HG03520 (cell line): ENCODE results near the gene FUOM.

Source experiments
- ATAC-seq: cut with Tn5 transposase; IDR thresholded peaks from one replicate; pipeline ENCODE4 v1.9.1; 2021; ENCODE audit warnings: mild to moderate bottlenecking, moderate library complexity; ENCODE audit not compliant: unreplicated experiment

The FUOM gene

DNA sequence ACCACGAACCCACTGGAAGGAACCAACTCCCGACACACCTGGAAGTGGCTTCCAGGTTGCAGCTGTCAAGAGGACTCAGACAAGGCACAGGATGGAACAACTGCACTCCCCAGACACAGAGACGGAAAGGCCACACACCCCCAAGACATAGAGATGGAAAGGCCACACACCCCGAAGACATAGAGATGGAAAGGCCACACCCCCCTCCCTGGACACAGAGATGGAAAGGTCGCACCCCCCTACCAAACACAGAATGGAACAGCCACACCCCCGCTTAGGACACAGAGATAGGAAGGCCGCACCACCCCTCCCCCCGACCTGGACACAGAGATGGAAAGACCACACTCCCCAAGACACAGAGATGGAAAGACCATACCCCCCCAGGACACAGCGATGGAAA is 41.6 kb downstream of the FUOM start:
- ATAC-seq, result no peak

DNA sequence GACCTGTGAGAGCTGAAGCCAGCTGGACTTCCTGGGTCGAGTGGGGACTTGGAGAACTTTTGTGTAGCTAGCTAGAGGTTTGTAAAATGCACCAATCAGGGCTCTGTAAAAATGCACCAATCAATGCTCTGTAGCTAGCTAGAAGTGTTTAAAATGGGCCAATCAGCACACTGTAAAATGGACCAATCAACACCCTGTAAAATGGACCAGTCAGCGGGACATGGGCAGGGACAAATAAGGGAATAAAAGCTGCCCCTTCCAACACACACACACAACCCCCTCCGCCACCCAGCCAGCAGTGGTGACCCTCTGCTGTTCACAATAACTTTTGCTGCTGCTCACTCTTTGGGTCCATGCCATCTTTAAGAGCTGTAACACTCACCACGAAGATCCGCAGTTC is 42.0 kb downstream of the FUOM start:
- ATAC-seq, result no peak

DNA sequence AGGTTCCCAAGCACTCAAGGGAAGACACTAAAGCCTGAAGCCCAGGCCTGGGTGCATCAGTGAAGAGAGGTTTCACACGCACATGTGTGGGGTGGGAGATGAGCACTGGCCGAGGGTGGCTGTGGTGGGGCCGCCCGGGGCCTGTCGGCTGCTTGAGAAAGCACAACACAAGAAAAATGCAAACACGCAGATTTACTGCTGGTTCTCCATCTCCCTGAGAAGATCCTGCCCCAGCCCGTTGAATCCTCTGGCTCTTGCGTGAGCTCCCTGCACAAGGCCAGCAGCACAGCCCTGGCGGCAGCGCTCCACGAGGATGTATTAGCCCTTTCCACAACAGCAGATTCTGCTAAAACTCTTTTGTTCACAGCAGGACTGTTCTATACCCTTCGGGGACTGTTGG is 42.9 kb downstream of the FUOM start:
- no peak for ATAC-seq

DNA sequence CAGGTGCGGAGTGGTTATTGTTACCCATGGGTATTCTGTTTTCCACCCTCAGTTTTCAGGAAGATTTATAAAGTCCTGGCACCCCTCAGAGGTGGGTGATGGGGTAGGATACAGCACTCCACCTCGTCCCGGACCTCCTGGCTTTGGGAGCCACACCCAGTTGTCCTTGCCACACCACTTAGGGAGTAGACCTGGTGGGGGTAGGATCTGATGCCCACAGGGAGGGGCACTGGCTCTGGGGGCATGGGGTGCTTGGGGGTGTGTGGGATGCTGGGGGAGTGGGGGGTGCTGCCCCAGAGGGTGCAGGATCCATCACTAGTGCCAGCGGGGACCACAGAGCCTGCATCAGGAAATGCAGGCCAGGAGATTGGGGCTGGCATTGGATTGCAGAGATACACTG is 44.6 kb downstream of the FUOM start:
- no peak for ATAC-seq

DNA sequence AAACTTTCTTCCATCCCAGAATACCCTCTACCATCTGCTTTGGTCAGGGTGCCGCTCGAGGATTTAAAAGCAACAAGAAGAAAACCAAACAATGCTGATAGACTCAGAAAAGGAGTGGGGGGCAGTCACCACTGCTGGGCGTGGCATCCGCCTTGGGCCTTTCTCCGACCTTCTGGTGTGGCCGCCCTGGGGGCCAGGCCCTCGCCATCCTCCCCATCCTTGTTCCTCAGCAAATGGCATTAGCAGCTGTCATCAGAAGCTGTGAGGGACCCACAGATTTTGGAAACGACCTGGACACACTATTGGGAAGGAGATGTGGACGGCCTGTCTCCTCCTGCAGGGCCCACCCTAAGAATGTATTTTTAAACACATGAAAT is 45.1 kb downstream of the FUOM start:
- ATAC-seq, result no peak

DNA sequence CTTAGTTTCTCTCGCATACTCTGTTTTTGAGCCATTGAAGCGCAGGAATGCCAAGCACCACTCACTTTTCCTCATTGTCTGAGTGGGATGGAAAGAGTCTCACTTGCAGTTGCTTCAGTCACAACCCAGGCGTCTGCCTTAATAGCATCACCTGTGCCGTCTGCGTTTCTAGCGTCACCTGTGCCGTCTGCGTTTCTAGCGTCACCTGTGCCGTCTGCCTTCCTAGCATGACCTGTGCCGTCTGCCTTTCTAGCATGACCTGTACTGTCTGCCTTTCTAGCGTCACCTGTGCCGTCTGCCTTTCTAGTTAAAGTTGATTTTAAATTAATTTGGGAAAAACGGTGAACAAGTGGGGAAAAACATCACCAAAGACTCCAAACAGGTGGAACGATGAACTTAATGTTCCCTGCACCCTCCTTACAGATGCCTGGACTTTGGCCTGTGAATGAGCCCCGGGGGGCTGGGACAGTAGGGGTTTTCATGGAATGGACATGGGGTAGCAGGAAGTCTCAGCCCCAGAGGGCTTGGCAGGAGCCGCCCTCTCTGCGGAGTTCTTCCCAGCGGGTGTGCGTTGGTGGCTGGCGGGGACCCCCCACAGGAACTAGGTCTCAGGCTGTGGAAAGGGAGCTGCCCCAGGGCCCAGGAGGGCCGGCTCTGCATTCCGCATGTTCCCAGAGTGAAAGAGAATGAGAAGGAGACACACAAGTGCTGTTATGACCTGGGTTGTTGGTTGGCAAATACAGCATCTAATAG is 45.6 kb downstream of the FUOM start:
- ATAC-seq, result no peak

DNA sequence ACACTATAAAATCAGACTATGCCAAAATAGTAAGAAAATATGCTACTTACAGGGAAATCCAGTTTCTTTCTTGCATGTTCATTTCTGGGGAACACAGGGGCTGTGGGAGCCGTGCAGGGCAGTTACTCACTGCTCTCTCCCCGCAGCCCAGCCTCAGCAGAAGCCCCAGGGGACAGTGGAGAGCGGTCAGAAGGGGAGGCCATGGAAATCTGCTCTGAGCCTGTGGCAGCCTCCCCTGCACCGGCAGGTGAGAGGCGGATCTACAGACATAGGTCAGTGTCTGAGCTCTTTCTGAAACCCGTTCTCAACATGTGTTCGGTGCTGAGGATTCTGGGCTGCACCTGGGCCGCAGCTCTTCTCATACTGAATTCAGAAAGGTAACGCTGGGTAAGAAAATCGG is 46.2 kb downstream of the FUOM start:
- ATAC-seq, result no peak

DNA sequence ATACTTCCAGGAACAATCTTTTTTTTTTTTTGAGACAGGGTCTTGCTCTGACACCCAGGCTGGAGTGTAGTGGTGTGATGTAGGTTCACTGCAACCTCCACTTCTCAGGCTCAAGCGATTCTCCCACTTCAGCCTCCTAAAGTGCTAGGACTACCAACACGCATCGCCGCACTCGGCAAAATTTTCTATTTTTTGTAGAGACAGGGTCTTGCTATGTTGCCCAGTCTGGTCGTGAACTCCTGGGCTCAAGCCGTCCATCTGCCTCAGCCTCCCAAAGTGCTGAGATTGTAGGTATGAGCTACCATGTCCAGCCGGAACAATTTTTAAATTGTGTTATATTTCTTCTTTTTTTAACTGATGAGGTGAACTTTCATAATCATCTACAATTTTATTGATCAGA is 47.0 kb downstream of the FUOM start:
- no peak for ATAC-seq

DNA sequence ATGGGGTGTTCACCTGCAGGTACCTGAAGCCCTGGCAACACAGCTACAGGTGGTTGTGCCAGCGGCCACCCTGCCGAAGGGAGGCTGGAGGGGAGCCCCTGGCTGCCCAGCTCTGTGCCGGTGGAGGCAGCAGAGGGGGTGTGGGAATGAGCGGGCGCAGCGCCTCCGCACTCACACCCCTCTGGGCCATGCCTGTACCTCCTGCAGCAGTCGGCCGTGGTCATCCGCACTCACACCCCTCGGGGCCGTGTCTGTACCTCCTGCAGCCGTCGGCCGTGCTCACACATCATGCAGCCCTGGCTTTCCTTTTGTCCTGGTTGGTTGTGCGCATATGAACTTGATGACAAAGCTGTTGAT is 47.4 kb downstream of the FUOM start:
- no peak for ATAC-seq

DNA sequence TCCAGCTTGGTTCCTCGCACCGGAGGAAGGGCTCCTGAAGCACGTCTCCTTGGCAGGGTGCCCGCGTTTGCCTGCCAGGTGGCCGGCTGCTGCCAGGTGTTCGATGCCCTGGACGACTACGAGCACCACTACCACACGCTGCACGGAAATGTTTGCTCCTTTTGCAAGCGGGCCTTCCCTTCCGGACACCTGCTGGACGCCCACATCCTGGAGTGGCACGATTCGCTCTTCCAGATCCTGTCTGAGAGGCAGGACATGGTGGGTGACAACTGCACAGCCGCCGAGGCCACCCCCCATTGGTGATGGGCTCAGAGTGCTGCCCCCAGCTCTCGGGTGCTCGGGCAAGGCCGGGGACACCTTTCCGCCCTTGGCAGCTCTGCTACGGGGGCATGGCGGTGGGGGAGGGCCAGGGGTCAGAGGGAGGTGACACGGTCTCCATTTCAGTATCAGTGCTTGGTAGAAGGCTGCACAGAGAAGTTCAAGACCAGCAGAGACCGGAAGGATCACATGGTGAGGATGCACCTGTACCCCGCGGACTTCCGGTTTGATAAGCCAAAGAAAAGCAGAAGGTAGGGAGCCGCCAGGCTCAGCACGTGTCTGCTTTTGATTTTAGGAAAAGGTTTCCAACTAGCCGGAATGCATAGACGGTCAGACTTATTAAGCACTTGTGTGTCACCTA is 48.0 kb downstream of the FUOM start:
- no peak for ATAC-seq

DNA sequence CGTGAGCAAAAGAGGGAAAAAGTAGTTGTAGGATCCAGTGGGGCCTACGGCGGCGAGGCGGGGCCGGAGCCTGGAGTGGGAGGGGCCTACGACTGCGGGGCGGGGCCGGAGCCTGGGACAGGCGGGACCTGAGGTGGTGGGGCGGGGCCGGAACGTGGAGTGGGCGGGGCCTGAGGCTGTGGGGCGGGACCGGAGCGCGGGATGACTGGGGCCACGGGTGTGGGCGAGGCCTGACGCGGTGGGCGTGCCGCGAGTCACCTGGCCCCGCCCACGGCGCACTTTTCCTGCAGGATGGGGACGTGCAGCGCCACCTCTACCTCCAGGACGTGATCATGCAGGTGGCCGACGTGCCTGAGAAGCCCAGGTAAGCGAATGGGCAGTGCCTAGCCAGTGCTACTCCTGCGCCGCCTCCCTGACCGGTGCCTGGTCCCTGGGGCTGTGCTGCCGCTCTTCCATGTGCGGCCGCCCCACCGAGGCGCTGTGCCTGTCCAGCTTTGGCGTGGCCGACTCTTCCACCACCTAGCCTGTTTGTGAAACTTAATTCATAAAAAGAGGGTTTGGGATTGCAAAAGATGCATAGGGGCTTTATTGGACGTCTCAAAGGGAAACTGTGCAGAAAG is 48.6 kb downstream of the FUOM start:
- ATAC-seq, result peak; percentile 69

DNA sequence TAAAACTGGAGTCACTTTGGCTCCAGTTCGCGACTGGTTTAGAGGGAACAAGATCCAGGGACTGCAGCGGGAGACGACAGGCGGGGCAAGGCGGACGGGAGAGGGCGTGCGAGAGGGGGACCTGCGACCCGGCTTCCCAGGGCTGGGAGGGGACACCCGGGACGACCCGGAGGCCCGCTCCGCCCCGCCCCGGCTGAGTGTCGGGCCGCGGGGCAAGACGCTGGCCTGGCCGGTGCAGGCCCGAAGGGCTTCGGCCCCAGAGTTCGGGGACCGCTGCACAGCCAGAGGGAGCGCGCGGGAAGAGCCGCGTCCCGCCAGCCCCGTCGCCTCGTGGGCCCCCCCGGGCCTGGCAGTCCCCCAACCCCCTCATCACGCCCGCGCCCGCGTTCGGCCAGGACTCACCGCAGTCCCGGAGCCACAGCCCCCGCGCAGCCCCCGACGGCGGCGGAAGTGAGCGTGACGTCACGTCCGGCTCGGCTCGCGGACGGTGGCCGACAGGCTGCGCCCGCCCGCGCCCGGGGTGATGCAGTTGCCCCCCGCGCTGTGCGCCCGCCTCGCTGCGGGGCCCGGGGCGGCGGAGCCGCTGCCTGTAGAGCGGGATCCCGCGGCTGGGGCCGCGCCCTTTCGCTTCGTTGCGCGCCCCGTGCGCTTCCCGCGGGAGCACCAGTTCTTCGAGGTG is 49.3 kb downstream of the FUOM start, which contains the start of the genes TUBGCP2 and ZNF511:
Gene TUBGCP2, minus strand, starts transcription at position 452 of the 679 bp plus-strand sequence. CDS start 5,931 bp downstream, outside the sequence.
Gene ZNF511, plus strand, starts transcription at position 494 of the 679 bp plus-strand sequence. Its CDS starts 30 bp downstream, at position 524.
- peak; percentile 69 for ATAC-seq

DNA sequence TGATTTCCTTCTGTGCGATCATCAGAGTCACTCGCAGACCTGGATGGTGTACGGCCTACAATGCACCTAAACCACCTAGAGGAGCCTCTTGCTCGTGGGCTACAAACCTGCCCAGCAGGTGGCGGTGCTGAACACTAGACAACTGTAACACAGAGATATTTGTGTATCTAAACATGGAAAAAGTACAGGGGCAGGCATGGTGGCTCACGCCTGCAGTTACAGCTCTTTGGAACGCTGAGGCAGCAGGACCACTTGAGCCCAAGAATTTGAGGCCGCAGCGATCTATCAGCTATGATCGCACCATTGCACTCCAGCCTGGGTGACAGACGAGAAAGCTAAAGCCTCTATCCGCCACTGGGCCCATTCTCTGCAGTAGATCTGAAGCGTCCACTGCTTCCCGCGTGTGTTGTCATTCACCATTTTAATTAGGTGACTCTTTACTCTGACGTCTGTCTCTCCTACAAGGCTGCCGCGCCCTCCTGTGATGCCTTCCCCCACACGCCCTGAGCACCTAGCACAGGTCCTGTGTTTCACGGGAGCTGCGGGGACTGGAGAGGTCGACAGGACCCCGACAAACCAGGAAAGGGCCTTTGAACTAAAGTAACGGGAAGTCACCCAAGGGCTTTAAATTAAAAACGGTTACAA is 49.9 kb downstream of the FUOM start:
- peak; percentile 42 for ATAC-seq

DNA sequence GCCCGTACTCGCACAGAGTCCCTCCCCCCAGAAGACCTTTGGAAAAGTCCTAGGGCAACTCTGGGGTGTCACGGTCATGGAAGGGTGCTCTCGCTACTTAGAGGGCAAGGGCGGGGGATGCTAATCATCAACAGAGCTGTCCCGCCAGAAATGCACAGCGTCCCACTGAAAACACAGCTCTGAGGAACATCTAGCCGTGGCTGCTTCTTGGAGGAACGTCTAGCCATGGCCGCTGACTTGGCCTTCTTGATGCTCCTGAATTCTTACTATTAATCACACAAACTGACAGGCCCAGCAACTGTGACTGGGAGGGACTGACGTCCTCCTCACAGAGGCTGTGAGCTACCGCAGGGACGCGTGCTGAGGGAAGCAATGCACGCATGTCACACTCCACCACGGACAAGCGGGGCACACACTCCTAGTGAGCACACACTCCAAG is 50.9 kb downstream of the FUOM start:
- no peak for ATAC-seq

DNA sequence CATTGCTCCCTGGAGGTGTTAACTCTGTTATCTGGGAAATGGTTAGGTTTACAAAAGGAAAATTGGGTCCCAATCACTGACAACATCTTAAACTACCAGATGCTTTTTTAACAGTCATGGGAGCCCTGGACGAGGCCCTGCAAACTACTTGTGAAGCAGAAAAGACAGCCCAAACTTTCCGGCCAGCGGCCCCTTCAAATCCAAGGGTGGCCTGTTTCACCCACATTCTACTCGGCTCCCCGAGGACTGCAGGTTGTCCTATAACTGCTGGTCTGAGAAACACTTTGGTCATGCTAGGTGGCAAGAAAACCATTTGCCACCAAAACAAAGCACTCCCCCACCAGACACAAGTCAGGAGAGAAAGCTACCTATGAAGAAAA is 51.7 kb downstream of the FUOM start:
- ATAC-seq, result no peak
